Suppressor macrophage treated with lipopolysaccharide for 1 hour (primary cell): ENCODE results near the gene MOCS3.
A peak's percentile ranks its signal among the peaks of the same experiment; 100 is the strongest.
"Not testable (repeated sequence)": the region's sequence is repeated elsewhere in the genome, so short reads cannot be mapped to it uniquely, and the experiment has no call there.

ENCODE experiments used
- DNase-seq, 3 donors: peaks; one replicate each; pipeline ENCODE4 v3.0.0-alpha.2; 2020 to 2022

MOCS3 gene

GRCh38 chr20:50932016-50932485, 26.6 kb upstream of the MOCS3 start:
- DNase-seq: no peak

- DNase-seq: no peak
Measured at GRCh38 chr20:50932691-50933280, 25.8 kb upstream of the MOCS3 start.

GRCh38 chr20:50933589-50933988, 25.0 kb upstream of the MOCS3 start:
- no peak for DNase-seq

GRCh38 chr20:50943069-50943468, 15.5 kb upstream of the MOCS3 start:
- no peak for DNase-seq

GRCh38 chr20:50948132-50948785, 10.4 kb upstream of the MOCS3 start:
- DNase-seq: no peak

GRCh38 chr20:50953196-50953595, 5.4 kb upstream of the MOCS3 start:
- DNase-seq: no peak

GRCh38 chr20:50953821-50954220, 4.8 kb upstream of the MOCS3 start:
- DNase-seq: no peak

GRCh38 chr20:50957276-50957675, 1.3 kb upstream of the MOCS3 start:
- DNase-seq: peak in 2 of 3 donors; percentile 9 to 16

GRCh38 chr20:50957798-50958614, 612 bp upstream of the MOCS3 start, which contains the start of gene DPM1:
Gene DPM1 (minus strand): TSS chr20:50958532. CDS start chr20:50958523, 9 bp downstream.
- DNase-seq: peak; percentile 94 to 97 (median 95)

GRCh38 chr20:50959543-50960126, 1.0 kb downstream of the MOCS3 start:
- no peak for DNase-seq

- DNase-seq: peak in 1 of 3 donors; percentile 16
Measured at GRCh38 chr20:50967586-50967985, 9.0 kb downstream of the MOCS3 start.

- DNase-seq: peak in 1 of 3 donors; percentile 10
Measured at GRCh38 chr20:50968289-50968688, 9.7 kb downstream of the MOCS3 start.

GRCh38 chr20:50969435-50969834, 10.8 kb downstream of the MOCS3 start:
- DNase-seq: no peak

- DNase-seq: no peak
Measured at GRCh38 chr20:50969912-50970311, 11.3 kb downstream of the MOCS3 start.

- DNase-seq: no peak
Measured at GRCh38 chr20:50975701-50976330, 17.2 kb downstream of the MOCS3 start.

GRCh38 chr20:50977066-50978021, 18.7 kb downstream of the MOCS3 start:
- no peak for DNase-seq

- DNase-seq: not testable (repeated sequence)
Measured at GRCh38 chr20:50978533-50978932, 19.9 kb downstream of the MOCS3 start.

- peak; percentile 91 to 98 (median 96) for DNase-seq
Measured at GRCh38 chr20:50980071-50980681, 21.6 kb downstream of the MOCS3 start.

- peak; percentile 78 to 82 (median 79) for DNase-seq
Measured at GRCh38 chr20:50980851-50981713, 22.5 kb downstream of the MOCS3 start.

GRCh38 chr20:50981714-50982048, 23.1 kb downstream of the MOCS3 start:
- DNase-seq: no peak
